Measurements from ENCODE around the gene TMEM54.

Gene TMEM54

GRCh38 chr1:32927441-32927840 is 26.3 kb upstream of the TMEM54 start:
- H2AFZ ChIP-seq (ENCODE audit: low read length): no peak overlapping the region
- TF ChIP-seq CTCF (IDR thresholded peaks at IDR 0.05; ENCODE audit: low read length) (no peak), EZH2 (optimal IDR thresholded peaks at IDR 0.05; ENCODE audit: low read depth, low read length) (no peak), EZH2phosphoT487 (IDR thresholded peaks at IDR 0.05; ENCODE audit: low read length) (no peak)
- H3K79me2 ChIP-seq (ENCODE audit: low read length): no peaks in the 10 kb centered on the region
- DNase-seq: no peak
- H3K27me3 ChIP-seq (replicated peaks; ENCODE audit: insufficient read depth, low read length): peaks cover 12% of the 10 kb centered on the region
- no peaks in the 10 kb centered on the region for H4K20me1 ChIP-seq (ENCODE audit: insufficient read depth, low read length)
- no peaks in the 10 kb centered on the region for H3K4me1 ChIP-seq (ENCODE audit: low read length)
- H3K9me3 ChIP-seq (replicated peaks; ENCODE audit: insufficient read depth, low read length): no peaks in the 10 kb centered on the region
- no peaks in the 10 kb centered on the region for H3F3A ChIP-seq (ENCODE audit: insufficient read depth, low read length)
- H3K9ac ChIP-seq (ENCODE audit: low read length): no peak overlapping the region
- no peak overlapping the region for H3K4me3 ChIP-seq (ENCODE audit: low read length)
- no peaks in the 10 kb centered on the region for H3K36me3 ChIP-seq (replicated peaks; ENCODE audit: insufficient read depth, low read length)
- no peak overlapping the region for H3K4me2 ChIP-seq (ENCODE audit: low read depth, low read length)
- no peak overlapping the region for H3K27ac ChIP-seq (ENCODE audit: low read length)
- H3K9me2 ChIP-seq (replicated peaks; ENCODE audit: insufficient read depth, low read length): no peaks in the 10 kb centered on the region

- Histone ChIP-seq H3K4me3 (ENCODE audit: low read length) (no peak overlapping the region), H2AFZ (ENCODE audit: low read length) (no peak overlapping the region), H3K4me2 (ENCODE audit: low read depth, low read length) (no peak overlapping the region), H3K79me2 (ENCODE audit: low read length) (no peaks in the 10 kb centered on the region), H3K27me3 (replicated peaks; ENCODE audit: insufficient read depth, low read length) (peaks cover 12% of the 10 kb centered on the region), H3K27ac (ENCODE audit: low read length) (no peak overlapping the region), H3K9me3 (replicated peaks; ENCODE audit: insufficient read depth, low read length) (no peaks in the 10 kb centered on the region), H3K36me3 (replicated peaks; ENCODE audit: insufficient read depth, low read length) (no peaks in the 10 kb centered on the region), H3K4me1 (ENCODE audit: low read length) (no peaks in the 10 kb centered on the region), H3K9ac (ENCODE audit: low read length) (no peak overlapping the region), H3F3A (ENCODE audit: insufficient read depth, low read length) (no peaks in the 10 kb centered on the region), H3K9me2 (replicated peaks; ENCODE audit: insufficient read depth, low read length) (no peaks in the 10 kb centered on the region), H4K20me1 (ENCODE audit: insufficient read depth, low read length) (no peaks in the 10 kb centered on the region)
- TF ChIP-seq CTCF (IDR thresholded peaks at IDR 0.05; ENCODE audit: low read length) (no peak), EZH2 (optimal IDR thresholded peaks at IDR 0.05; ENCODE audit: low read depth, low read length) (no peak), EZH2phosphoT487 (IDR thresholded peaks at IDR 0.05; ENCODE audit: low read length) (no peak)
- DNase-seq: no peak
Measured at GRCh38 chr1:32926562-32926961, 25.4 kb upstream of the TMEM54 start.

GRCh38 chr1:32925403-32926162 is 24.4 kb upstream of the TMEM54 start:
- H4K20me1 ChIP-seq (ENCODE audit: insufficient read depth, low read length): no peaks in the 10 kb centered on the region
- H3K9me2 ChIP-seq (replicated peaks; ENCODE audit: insufficient read depth, low read length): no peaks in the 10 kb centered on the region
- no peaks in the 10 kb centered on the region for H3K79me2 ChIP-seq (ENCODE audit: low read length)
- no peak overlapping the region for H2AFZ ChIP-seq (ENCODE audit: low read length)
- peaks cover 12% of the 10 kb centered on the region for H3K27me3 ChIP-seq (replicated peaks; ENCODE audit: insufficient read depth, low read length)
- no peaks in the 10 kb centered on the region for H3F3A ChIP-seq (ENCODE audit: insufficient read depth, low read length)
- no peak overlapping the region for H3K4me3 ChIP-seq (ENCODE audit: low read length)
- no peak for DNase-seq
- no peak overlapping the region for H3K4me2 ChIP-seq (ENCODE audit: low read depth, low read length)
- TF ChIP-seq EZH2phosphoT487 (IDR thresholded peaks at IDR 0.05; ENCODE audit: low read length): no peak
- no peaks in the 10 kb centered on the region for H3K4me1 ChIP-seq (ENCODE audit: low read length)
- no peaks in the 10 kb centered on the region for H3K9me3 ChIP-seq (replicated peaks; ENCODE audit: insufficient read depth, low read length)
- no peak overlapping the region for H3K9ac ChIP-seq (ENCODE audit: low read length)
- H3K36me3 ChIP-seq (replicated peaks; ENCODE audit: insufficient read depth, low read length): no peaks in the 10 kb centered on the region
- no peak overlapping the region for H3K27ac ChIP-seq (ENCODE audit: low read length)

- Histone ChIP-seq H3K36me3 (replicated peaks; ENCODE audit: insufficient read depth, low read length) (no peaks in the 10 kb centered on the region), H2AFZ (ENCODE audit: low read length) (no peak overlapping the region), H3K9ac (ENCODE audit: low read length) (no peak overlapping the region), H3K9me2 (replicated peaks; ENCODE audit: insufficient read depth, low read length) (no peaks in the 10 kb centered on the region), H3K9me3 (replicated peaks; ENCODE audit: insufficient read depth, low read length) (no peaks in the 10 kb centered on the region), H3K4me2 (ENCODE audit: low read depth, low read length) (no peak overlapping the region), H4K20me1 (ENCODE audit: insufficient read depth, low read length) (no peaks in the 10 kb centered on the region), H3K27ac (ENCODE audit: low read length) (no peak overlapping the region), H3K27me3 (replicated peaks; ENCODE audit: insufficient read depth, low read length) (peaks cover 12% of the 10 kb centered on the region), H3K4me1 (ENCODE audit: low read length) (peaks cover 5% of the 10 kb centered on the region; the same call in 1 of the 2 replicates), H3K4me3 (ENCODE audit: low read length) (no peak overlapping the region), H3F3A (ENCODE audit: insufficient read depth, low read length) (no peaks in the 10 kb centered on the region), H3K79me2 (ENCODE audit: low read length) (no peaks in the 10 kb centered on the region)
- no peak for DNase-seq
- TF ChIP-seq EZH2 (optimal IDR thresholded peaks at IDR 0.05; ENCODE audit: low read depth, low read length): no peak
- TF ChIP-seq CTCF (IDR thresholded peaks at IDR 0.05; ENCODE audit: low read length): no peak
- no peak for TF ChIP-seq EZH2phosphoT487 (IDR thresholded peaks at IDR 0.05; ENCODE audit: low read length)
Measured at GRCh38 chr1:32924881-32925344, 23.7 kb upstream of the TMEM54 start.

Measured in MM.1S (cell line).